Peyer's patch (tissue), 4 donors: ENCODE data around the gene ODF2.

Source experiments
- POLR2A ChIP-seq, 2 donors: fragments of 450-650 bp; IDR thresholded peaks; one replicate each; pipeline ENCODE4 v1.5.1; 2017; ENCODE audit warnings: antibody characterized with exemption in 2 of 2, mild to moderate bottlenecking in 2 of 2, moderate library complexity in 2 of 2
- TF ChIP-seq, protein P1 (sequence below), 6 experiments: fragments of 450-650 bp in 4 of 6; fragments of 200-600 bp in 2 of 6; sonication (generic) in 1 of 6; IDR thresholded peaks; one replicate each; pipeline ENCODE4 v1.5.1; 2017 to 2019; ENCODE audit warnings: antibody characterized with exemption in 6 of 6, mild to moderate bottlenecking in 3 of 6, moderate library complexity in 1 of 6

DNA sequence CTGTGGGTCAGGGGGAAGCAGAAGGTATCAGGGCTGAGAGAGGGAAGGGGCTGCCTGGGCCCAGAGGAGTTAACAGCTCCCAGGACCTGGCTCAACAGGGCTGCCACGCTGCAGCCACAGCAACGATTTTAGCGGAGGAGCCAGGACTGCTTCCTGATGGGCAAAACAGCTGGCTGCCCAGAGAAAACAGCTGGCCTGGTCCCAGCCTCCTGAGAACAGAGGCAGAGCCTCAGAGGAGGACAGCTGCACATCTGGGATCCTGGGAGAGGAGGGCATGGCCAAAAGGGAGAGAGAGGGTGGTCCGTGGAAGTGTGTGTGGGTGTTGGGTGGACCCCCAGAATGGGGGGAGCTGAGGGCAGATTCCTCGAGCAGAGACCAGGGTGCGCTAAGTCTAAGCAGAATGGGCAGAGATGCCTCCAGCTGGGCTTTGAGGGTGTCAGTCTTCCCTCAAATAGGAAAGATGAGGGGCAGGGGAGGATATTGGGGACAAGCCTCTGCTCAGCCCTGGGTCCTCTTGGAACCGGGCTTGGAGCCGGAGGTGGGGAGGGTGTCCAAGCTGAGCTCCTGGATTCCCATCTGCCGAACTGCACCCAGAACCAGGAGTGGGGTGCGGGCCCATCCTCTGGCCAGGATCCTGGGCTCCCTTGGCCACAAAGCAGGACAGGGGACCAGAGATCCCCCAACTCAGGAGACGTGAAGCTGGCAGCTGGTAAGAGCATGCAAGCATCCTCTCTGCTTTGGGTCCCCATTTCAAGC, 44.3 kb upstream of the ODF2 start:
- no peak for TF ChIP-seq POLR2A (IDR thresholded peaks at IDR 0.05)
- TF ChIP-seq, protein P1, sequence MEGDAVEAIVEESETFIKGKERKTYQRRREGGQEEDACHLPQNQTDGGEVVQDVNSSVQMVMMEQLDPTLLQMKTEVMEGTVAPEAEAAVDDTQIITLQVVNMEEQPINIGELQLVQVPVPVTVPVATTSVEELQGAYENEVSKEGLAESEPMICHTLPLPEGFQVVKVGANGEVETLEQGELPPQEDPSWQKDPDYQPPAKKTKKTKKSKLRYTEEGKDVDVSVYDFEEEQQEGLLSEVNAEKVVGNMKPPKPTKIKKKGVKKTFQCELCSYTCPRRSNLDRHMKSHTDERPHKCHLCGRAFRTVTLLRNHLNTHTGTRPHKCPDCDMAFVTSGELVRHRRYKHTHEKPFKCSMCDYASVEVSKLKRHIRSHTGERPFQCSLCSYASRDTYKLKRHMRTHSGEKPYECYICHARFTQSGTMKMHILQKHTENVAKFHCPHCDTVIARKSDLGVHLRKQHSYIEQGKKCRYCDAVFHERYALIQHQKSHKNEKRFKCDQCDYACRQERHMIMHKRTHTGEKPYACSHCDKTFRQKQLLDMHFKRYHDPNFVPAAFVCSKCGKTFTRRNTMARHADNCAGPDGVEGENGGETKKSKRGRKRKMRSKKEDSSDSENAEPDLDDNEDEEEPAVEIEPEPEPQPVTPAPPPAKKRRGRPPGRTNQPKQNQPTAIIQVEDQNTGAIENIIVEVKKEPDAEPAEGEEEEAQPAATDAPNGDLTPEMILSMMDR (IDR thresholded peaks at IDR 0.05), result no peak
